WTC11 (cell line): Measurements from ENCODE around the gene TELO2. TPM values are rescaled to one million over a fixed set of nuclear protein-coding genes. Genes with fewer than 3 reads are reported as not detected.

ENCODE experiments used
- ATAC-seq: fragments of 200-7000 bp; cut with Tn5 transposase; 2 replicates; pipeline ENCODE4 v1.10.0; 2021; ENCODE audit warnings: mild to moderate bottlenecking, moderate library complexity
- CTCF ChIA-PET: fragments of 300-600 bp; sonication (Branson Sonifier 250); formaldehyde crosslinking; loops from one replicate; lab custom pipeline; 2021; ENCODE audit warnings: antibody characterized with exemption; lab: Charles Lee
- POLR2A ChIA-PET: fragments of 350-600 bp; sonication (Branson Sonifier 250); formaldehyde crosslinking; loops from one replicate; lab custom pipeline; 2021; ENCODE audit warnings: antibody characterized with exemption; lab: Charles Lee
- DNase-seq: peaks from one replicate; pipeline ENCODE4 v3.0.0; 2021; ENCODE audit warnings: low spot score
- H3K27ac Mint-ChIP-seq: 2 replicates; pipeline ENCODE4 v1.8.0; 2021; ENCODE audit warnings: mixed read lengths
- H3K27me3 Mint-ChIP-seq: 2 replicates; pipeline ENCODE4 v1.8.0; 2021; ENCODE audit warnings: low read depth, mild to moderate bottlenecking, moderate library complexity, mixed read lengths
- H3K36me3 Mint-ChIP-seq: 2 replicates; pipeline ENCODE4 v1.8.0; 2021; ENCODE audit warnings: mixed read lengths
- H3K4me1 Mint-ChIP-seq: 2 replicates; pipeline ENCODE4 v1.8.0; 2022; ENCODE audit warnings: mixed read lengths
- H3K4me3 Mint-ChIP-seq: 2 replicates; pipeline ENCODE4 v1.8.0; 2021; ENCODE audit warnings: mild to moderate bottlenecking, moderate library complexity, mixed read lengths
- H3K9me3 Mint-ChIP-seq: 2 replicates; pipeline ENCODE4 v1.8.0; 2021; ENCODE audit warnings: mixed read lengths
- CBFB ChIP-seq: sonication (generic); formaldehyde crosslinking; IDR thresholded peaks from 2 replicates; pipeline ENCODE4 v1.8.1; 2022; ENCODE audit warnings: mild to moderate bottlenecking, low read depth, missing genetic modification reagents
- CREB1 ChIP-seq: sonication (generic); formaldehyde crosslinking; IDR thresholded peaks from 2 replicates; pipeline ENCODE4 v1.8.0; 2023; ENCODE audit warnings: mild to moderate bottlenecking, missing genetic modification reagents
- EMX1 ChIP-seq: fragments of 250-450 bp; sonication (Bioruptor Pico); IDR thresholded peaks from 2 replicates; pipeline ENCODE4 v1.8.0; 2021; ENCODE audit warnings: mild to moderate bottlenecking
- ETV6 ChIP-seq: sonication (generic); formaldehyde crosslinking; IDR thresholded peaks from 2 replicates; pipeline ENCODE4 v1.8.1; 2022; ENCODE audit warnings: mild to moderate bottlenecking, missing genetic modification reagents
- FOXP1 ChIP-seq: sonication (generic); formaldehyde crosslinking; IDR thresholded peaks from 2 replicates; pipeline ENCODE4 v1.8.0; 2022; ENCODE audit warnings: missing genetic modification reagents, mild to moderate bottlenecking, moderate library complexity, borderline replicate concordance
- JUN ChIP-seq: sonication (generic); formaldehyde crosslinking; IDR thresholded peaks from 2 replicates; pipeline ENCODE4 v1.8.0; 2023; ENCODE audit warnings: mild to moderate bottlenecking, missing genetic modification reagents
- MXD4 ChIP-seq: fragments of 250-450 bp; sonication (Bioruptor Pico); IDR thresholded peaks from 2 replicates; pipeline ENCODE4 v1.8.0; 2021; ENCODE audit warnings: mild to moderate bottlenecking, moderate library complexity, borderline replicate concordance
- MYBL2 ChIP-seq: sonication (generic); formaldehyde crosslinking; IDR thresholded peaks from 2 replicates; pipeline ENCODE4 v1.8.1; 2023; ENCODE audit warnings: mild to moderate bottlenecking, moderate library complexity, missing genetic modification reagents
- NFE2L1 ChIP-seq: sonication (generic); formaldehyde crosslinking; IDR thresholded peaks from 2 replicates; pipeline ENCODE4 v1.8.1; 2023; ENCODE audit warnings: missing genetic modification reagents
- RELA ChIP-seq: sonication (generic); formaldehyde crosslinking; IDR thresholded peaks from 2 replicates; pipeline ENCODE4 v1.8.1; 2022; ENCODE audit warnings: missing genetic modification reagents, mild to moderate bottlenecking, borderline replicate concordance
- SOX15 ChIP-seq: fragments of 250-450 bp; sonication (Bioruptor Pico); IDR thresholded peaks from 2 replicates; pipeline ENCODE4 v1.9.0; 2021; ENCODE audit warnings: mild to moderate bottlenecking
- TCF7 ChIP-seq: sonication (generic); formaldehyde crosslinking; IDR thresholded peaks from 2 replicates; pipeline ENCODE4 v1.8.0; 2022; ENCODE audit warnings: mild to moderate bottlenecking, low read depth, missing genetic modification reagents, moderate library complexity
- TP53 ChIP-seq: sonication (generic); formaldehyde crosslinking; IDR thresholded peaks from 2 replicates; pipeline ENCODE4 v1.8.1; 2023; ENCODE audit warnings: mild to moderate bottlenecking, missing genetic modification reagents
- ZNF396 ChIP-seq: fragments of 250-450 bp; sonication (Bioruptor Pico); IDR thresholded peaks from 2 replicates; pipeline ENCODE4 v1.8.0; 2021; ENCODE audit warnings: mild to moderate bottlenecking, moderate library complexity, borderline replicate concordance
- total RNA-seq: library from RNA; stranded (reverse); gene quantifications from 3 replicates; pipeline ENCODE4 v1.2.3, GENCODE V29; 2021
- TF ChIP-seq, protein P1 (sequence below): sonication (generic); formaldehyde crosslinking; IDR thresholded peaks from 2 replicates; pipeline ENCODE4 v1.8.0; 2022; ENCODE audit warnings: mild to moderate bottlenecking, missing genetic modification reagents
- TF ChIP-seq, protein P2 (sequence below): sonication (generic); formaldehyde crosslinking; conservative IDR thresholded peaks from 2 replicates; pipeline ENCODE4 v1.8.1; 2022; ENCODE audit warnings: mild to moderate bottlenecking, missing genetic modification reagents
- TF ChIP-seq, protein P3 (sequence below): sonication (generic); formaldehyde crosslinking; IDR thresholded peaks from 2 replicates; pipeline ENCODE4 v1.8.1; 2023; ENCODE audit warnings: mild to moderate bottlenecking, missing genetic modification reagents, moderate library complexity
- TF ChIP-seq, protein P4 (sequence below): sonication (generic); formaldehyde crosslinking; IDR thresholded peaks from 2 replicates; pipeline ENCODE4 v1.8.0; 2022; ENCODE audit warnings: mild to moderate bottlenecking, missing genetic modification reagents
- TF ChIP-seq, protein P5 (sequence below): sonication (generic); formaldehyde crosslinking; IDR thresholded peaks from 2 replicates; pipeline ENCODE4 v1.8.1; 2022; ENCODE audit warnings: mild to moderate bottlenecking, missing genetic modification reagents, moderate library complexity, borderline replicate concordance
- TF ChIP-seq, protein P6 (sequence below): fragments of 250-450 bp; sonication (Bioruptor Pico); IDR thresholded peaks from 2 replicates; pipeline ENCODE4 v1.9.0; 2021; ENCODE audit warnings: mild to moderate bottlenecking, borderline replicate concordance
- TF ChIP-seq, protein P7 (sequence below): sonication (generic); formaldehyde crosslinking; IDR thresholded peaks from 2 replicates; pipeline ENCODE4 v1.8.1; 2023; ENCODE audit warnings: mild to moderate bottlenecking, missing genetic modification reagents
- TF ChIP-seq, protein P8 (sequence below): sonication (generic); formaldehyde crosslinking; IDR thresholded peaks from 2 replicates; pipeline ENCODE4 v1.8.1; 2022; ENCODE audit warnings: mild to moderate bottlenecking, moderate library complexity, missing genetic modification reagents

The TELO2 gene
- total RNA-seq, 1 experiment from 2014 or later, result 86.7 TPM

DNA sequence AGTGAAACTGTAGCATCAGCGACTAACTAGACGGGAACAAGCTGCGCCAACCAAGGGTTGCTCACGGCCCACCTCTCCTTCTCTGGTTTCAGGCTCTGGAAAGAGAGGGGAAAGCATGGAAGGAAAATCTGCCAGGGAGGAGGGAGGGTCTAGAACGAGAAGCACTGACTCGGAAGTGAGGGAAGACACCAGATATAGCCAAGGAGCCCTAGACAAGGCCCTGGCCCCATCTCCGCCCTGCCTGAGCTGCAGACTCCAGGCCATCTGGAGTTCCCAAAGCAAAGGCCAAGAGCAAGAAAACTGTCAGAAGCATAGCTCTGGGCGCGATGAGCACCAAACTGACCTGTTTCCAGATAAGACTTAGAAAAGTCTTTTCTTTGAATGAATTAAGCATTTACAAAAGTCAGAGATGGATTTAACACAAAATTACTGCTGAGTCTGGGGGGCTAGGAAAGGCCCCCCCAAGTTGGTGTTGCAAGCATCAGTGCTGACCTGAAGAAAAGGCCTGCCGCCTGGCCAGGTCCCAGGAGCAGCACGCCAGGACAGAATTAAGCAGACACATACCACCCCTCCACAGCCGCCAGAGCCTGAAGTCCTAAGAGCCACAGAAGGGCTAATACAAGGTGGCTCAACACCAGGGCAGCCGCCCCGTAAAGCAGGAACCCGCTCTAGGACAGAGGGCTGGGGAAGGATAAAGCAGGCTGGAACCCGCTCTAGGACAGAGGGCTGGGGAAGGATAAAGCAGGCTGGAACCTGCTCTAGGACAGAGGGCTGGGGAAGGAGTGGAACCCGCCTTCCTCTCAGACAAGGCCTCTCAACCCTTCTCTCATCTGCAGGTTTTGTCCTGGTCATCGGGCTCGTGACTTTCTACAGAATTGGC, 61.0 kb downstream of the TELO2 start:
- Mint-ChIP-seq H3K27ac (no peak overlapping the region), H3K4me3 (no peak overlapping the region), H3K9me3 (no peaks in the 10 kb centered on the region), H3K36me3 (peaks cover 7% of the 10 kb centered on the region), H3K27me3 (no peaks in the 10 kb centered on the region; the same call in 1 of the 2 replicates), H3K4me1 (peaks cover 14% of the 10 kb centered on the region)
- ChIA-PET POLR2A (no interaction called here), CTCF (no interaction called here)
- ATAC-seq (no peak), DNase-seq (no peak)
- no peak for TF ChIP-seq MXD4 (CRISPR knock-in tag)
- no peak for TF ChIP-seq FOXP1 (CRISPR knock-in tag)
- TF ChIP-seq ZNF396 (CRISPR knock-in tag), result no peak
- TF ChIP-seq, protein P1, sequence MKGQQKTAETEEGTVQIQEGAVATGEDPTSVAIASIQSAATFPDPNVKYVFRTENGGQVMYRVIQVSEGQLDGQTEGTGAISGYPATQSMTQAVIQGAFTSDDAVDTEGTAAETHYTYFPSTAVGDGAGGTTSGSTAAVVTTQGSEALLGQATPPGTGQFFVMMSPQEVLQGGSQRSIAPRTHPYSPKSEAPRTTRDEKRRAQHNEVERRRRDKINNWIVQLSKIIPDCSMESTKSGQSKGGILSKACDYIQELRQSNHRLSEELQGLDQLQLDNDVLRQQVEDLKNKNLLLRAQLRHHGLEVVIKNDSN, result no peak
- TF ChIP-seq, protein P2, sequence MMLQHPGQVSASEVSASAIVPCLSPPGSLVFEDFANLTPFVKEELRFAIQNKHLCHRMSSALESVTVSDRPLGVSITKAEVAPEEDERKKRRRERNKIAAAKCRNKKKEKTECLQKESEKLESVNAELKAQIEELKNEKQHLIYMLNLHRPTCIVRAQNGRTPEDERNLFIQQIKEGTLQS (CRISPR knock-in tag), result no peak
- TF ChIP-seq, protein P3, sequence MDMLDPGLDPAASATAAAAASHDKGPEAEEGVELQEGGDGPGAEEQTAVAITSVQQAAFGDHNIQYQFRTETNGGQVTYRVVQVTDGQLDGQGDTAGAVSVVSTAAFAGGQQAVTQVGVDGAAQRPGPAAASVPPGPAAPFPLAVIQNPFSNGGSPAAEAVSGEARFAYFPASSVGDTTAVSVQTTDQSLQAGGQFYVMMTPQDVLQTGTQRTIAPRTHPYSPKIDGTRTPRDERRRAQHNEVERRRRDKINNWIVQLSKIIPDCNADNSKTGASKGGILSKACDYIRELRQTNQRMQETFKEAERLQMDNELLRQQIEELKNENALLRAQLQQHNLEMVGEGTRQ (CRISPR knock-in tag), result no peak
- TF ChIP-seq, protein P4, sequence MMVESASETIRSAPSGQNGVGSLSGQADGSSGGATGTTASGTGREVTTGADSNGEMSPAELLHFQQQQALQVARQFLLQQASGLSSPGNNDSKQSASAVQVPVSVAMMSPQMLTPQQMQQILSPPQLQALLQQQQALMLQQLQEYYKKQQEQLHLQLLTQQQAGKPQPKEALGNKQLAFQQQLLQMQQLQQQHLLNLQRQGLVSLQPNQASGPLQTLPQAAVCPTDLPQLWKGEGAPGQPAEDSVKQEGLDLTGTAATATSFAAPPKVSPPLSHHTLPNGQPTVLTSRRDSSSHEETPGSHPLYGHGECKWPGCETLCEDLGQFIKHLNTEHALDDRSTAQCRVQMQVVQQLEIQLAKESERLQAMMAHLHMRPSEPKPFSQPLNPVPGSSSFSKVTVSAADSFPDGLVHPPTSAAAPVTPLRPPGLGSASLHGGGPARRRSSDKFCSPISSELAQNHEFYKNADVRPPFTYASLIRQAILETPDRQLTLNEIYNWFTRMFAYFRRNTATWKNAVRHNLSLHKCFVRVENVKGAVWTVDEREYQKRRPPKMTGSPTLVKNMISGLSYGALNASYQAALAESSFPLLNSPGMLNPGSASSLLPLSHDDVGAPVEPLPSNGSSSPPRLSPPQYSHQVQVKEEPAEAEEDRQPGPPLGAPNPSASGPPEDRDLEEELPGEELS (CRISPR knock-in tag), result no peak
- TF ChIP-seq, protein P5, sequence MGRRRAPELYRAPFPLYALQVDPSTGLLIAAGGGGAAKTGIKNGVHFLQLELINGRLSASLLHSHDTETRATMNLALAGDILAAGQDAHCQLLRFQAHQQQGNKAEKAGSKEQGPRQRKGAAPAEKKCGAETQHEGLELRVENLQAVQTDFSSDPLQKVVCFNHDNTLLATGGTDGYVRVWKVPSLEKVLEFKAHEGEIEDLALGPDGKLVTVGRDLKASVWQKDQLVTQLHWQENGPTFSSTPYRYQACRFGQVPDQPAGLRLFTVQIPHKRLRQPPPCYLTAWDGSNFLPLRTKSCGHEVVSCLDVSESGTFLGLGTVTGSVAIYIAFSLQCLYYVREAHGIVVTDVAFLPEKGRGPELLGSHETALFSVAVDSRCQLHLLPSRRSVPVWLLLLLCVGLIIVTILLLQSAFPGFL (CRISPR knock-in tag), result no peak
- TF ChIP-seq, protein P6, sequence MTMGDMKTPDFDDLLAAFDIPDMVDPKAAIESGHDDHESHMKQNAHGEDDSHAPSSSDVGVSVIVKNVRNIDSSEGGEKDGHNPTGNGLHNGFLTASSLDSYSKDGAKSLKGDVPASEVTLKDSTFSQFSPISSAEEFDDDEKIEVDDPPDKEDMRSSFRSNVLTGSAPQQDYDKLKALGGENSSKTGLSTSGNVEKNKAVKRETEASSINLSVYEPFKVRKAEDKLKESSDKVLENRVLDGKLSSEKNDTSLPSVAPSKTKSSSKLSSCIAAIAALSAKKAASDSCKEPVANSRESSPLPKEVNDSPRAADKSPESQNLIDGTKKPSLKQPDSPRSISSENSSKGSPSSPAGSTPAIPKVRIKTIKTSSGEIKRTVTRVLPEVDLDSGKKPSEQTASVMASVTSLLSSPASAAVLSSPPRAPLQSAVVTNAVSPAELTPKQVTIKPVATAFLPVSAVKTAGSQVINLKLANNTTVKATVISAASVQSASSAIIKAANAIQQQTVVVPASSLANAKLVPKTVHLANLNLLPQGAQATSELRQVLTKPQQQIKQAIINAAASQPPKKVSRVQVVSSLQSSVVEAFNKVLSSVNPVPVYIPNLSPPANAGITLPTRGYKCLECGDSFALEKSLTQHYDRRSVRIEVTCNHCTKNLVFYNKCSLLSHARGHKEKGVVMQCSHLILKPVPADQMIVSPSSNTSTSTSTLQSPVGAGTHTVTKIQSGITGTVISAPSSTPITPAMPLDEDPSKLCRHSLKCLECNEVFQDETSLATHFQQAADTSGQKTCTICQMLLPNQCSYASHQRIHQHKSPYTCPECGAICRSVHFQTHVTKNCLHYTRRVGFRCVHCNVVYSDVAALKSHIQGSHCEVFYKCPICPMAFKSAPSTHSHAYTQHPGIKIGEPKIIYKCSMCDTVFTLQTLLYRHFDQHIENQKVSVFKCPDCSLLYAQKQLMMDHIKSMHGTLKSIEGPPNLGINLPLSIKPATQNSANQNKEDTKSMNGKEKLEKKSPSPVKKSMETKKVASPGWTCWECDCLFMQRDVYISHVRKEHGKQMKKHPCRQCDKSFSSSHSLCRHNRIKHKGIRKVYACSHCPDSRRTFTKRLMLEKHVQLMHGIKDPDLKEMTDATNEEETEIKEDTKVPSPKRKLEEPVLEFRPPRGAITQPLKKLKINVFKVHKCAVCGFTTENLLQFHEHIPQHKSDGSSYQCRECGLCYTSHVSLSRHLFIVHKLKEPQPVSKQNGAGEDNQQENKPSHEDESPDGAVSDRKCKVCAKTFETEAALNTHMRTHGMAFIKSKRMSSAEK (CRISPR knock-in tag), result no peak
- no peak for TF ChIP-seq TP53 (CRISPR knock-in tag)
- TF ChIP-seq JUN (CRISPR knock-in tag), result no peak

DNA sequence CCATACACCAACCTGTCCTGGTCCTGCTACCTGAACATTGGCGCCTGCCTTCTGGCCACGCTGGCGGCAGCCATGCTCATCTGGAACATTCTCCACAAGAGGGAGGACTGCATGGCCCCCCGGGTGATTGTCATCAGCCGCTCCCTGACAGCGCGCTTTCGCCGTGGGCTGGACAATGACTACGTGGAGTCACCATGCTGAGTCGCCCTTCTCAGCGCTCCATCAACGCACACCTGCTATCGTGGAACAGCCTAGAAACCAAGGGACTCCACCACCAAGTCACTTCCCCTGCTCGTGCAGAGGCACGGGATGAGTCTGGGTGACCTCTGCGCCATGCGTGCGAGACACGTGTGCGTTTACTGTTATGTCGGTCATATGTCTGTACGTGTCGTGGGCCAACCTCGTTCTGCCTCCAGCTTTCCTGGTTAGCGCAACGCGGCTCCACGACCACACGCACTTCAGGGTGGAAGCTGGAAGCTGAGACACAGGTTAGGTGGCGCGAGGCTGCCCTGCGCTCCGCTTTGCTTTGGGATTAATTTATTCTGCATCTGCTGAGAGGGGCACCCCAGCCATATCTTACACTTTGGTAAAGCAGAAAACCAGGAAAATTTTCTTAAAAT, 61.8 kb downstream of the TELO2 start:
- Mint-ChIP-seq H3K36me3 (peaks cover 7% of the 10 kb centered on the region), H3K4me1 (peaks cover 19% of the 10 kb centered on the region), H3K27ac (no peak overlapping the region), H3K27me3 (no peaks in the 10 kb centered on the region; the same call in 1 of the 2 replicates), H3K9me3 (no peaks in the 10 kb centered on the region), H3K4me3 (no peak overlapping the region)
- CTCF ChIA-PET, result no interaction called here
- ATAC-seq, result no peak
- POLR2A ChIA-PET, result no interaction called here
- no peak for DNase-seq
- TF ChIP-seq, protein P7, sequence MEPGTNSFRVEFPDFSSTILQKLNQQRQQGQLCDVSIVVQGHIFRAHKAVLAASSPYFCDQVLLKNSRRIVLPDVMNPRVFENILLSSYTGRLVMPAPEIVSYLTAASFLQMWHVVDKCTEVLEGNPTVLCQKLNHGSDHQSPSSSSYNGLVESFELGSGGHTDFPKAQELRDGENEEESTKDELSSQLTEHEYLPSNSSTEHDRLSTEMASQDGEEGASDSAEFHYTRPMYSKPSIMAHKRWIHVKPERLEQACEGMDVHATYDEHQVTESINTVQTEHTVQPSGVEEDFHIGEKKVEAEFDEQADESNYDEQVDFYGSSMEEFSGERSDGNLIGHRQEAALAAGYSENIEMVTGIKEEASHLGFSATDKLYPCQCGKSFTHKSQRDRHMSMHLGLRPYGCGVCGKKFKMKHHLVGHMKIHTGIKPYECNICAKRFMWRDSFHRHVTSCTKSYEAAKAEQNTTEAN (CRISPR knock-in tag), result no peak
- TF ChIP-seq, protein P8, sequence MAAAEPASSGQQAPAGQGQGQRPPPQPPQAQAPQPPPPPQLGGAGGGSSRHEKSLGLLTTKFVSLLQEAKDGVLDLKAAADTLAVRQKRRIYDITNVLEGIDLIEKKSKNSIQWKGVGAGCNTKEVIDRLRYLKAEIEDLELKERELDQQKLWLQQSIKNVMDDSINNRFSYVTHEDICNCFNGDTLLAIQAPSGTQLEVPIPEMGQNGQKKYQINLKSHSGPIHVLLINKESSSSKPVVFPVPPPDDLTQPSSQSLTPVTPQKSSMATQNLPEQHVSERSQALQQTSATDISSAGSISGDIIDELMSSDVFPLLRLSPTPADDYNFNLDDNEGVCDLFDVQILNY, result no peak
- TF ChIP-seq CREB1 (CRISPR knock-in tag), result no peak
- TF ChIP-seq RELA (CRISPR knock-in tag), result no peak
- TF ChIP-seq MYBL2 (CRISPR knock-in tag), result no peak
- TF ChIP-seq TCF7 (CRISPR knock-in tag), result no peak
- no peak for TF ChIP-seq EMX1 (CRISPR knock-in tag)
- TF ChIP-seq CBFB, result no peak
- TF ChIP-seq ETV6 (CRISPR knock-in tag), result no peak
- TF ChIP-seq NFE2L1 (CRISPR knock-in tag), result no peak
- no peak for TF ChIP-seq SOX15 (CRISPR knock-in tag)
